ENCODE measurements around the gene IGF2R.

The IGF2R gene

GRCh38 chr6:159935633-159936032 is 33.2 kb upstream of the IGF2R start:
- Histone ChIP-seq H3K36me3 (ENCODE audit: control insufficient read depth, insufficient read depth, low read length) (no peaks in the 10 kb centered on the region), H2AFZ (no peak overlapping the region), H3K27me3 (ENCODE audit: control insufficient read depth, insufficient read depth, low read length) (no peaks in the 10 kb centered on the region), H3K79me2 (no peaks in the 10 kb centered on the region), H3K27ac (no peak overlapping the region), H3K9me3 (ENCODE audit: control insufficient read depth, low read length) (no peaks in the 10 kb centered on the region), H3K9ac (no peak overlapping the region), H3K4me2 (ENCODE audit: low read length) (no peak overlapping the region), H3K4me1 (no peaks in the 10 kb centered on the region), H3K4me3 (ENCODE audit: low read depth, low read length) (no peak overlapping the region)
- no peak for TF ChIP-seq CTCF (IDR thresholded peaks at IDR 0.05)

DNA sequence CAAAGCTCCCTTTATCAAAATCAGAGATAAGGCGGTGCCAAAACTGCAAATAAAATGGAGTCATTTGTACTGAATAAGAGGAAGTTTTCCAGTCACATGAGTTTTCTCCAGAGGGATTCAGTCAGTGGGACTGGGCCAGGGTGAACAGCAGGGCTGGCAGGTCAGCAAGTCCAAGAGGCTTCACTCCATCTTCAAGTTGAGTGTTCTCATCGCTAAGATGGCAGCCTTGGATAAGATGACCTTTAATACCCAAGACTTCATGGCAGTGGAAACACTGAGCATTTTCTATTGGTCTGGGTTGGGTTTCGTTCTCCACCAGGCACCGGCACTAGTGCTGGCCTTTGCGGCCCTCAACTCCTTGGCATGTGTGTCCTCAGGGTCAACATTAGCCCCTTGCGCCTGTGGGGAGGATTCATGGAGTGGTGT is 29.3 kb upstream of the IGF2R start:
- Histone ChIP-seq H2AFZ (no peak overlapping the region), H3K27me3 (ENCODE audit: control insufficient read depth, insufficient read depth, low read length) (no peaks in the 10 kb centered on the region), H3K27ac (no peak overlapping the region), H3K36me3 (ENCODE audit: control insufficient read depth, insufficient read depth, low read length) (no peaks in the 10 kb centered on the region), H3K4me1 (peaks cover 12% of the 10 kb centered on the region), H3K4me3 (ENCODE audit: low read depth, low read length) (no peak overlapping the region), H3K4me2 (ENCODE audit: low read length) (no peak overlapping the region), H3K9me3 (ENCODE audit: control insufficient read depth, low read length) (no peaks in the 10 kb centered on the region), H3K9ac (no peak overlapping the region), H3K79me2 (no peaks in the 10 kb centered on the region)
- TF ChIP-seq CTCF (IDR thresholded peaks at IDR 0.05) = no peak

DNA sequence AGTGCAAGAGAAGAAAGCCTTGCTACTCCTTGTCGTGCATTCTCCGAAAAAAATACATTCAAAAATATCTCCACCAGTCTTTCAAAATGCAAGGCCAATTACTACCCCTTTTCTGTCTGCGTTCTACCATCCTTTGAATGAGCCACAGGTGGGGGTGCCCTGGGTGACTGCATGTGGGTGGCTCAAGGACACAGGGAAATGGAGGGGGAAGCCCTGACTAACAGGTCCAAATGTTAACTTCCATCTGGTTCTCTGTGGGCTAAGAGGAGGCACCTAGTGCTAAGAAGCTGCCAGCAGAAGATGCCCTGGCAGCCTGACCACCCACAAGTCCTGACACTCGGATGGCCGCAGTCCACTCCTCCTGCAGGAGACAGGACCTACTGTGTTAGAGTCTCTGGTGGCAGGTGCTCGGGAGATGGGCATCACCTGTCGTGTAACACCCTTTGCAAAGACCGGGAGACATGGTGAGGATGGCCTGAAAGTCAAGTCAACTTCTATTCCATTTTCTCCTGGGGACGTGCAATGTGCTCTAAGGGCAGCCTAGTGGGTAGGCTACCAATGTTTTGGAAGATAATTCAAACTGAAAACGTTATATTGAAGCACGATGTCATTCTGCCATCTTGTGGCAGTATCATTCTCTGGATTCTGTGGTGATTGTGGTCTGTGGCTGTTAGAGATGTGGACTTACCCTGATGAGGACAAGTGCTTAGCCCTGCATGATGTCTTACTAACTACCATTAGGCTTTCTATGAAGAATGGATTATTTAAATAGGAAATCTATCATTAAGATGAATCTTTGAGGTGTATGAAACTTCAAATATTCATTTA is 27.4 kb upstream of the IGF2R start:
- Histone ChIP-seq H3K27ac (no peak overlapping the region), H3K4me2 (ENCODE audit: low read length) (no peak overlapping the region), H2AFZ (no peak overlapping the region), H3K79me2 (no peaks in the 10 kb centered on the region), H3K36me3 (ENCODE audit: control insufficient read depth, insufficient read depth, low read length) (no peaks in the 10 kb centered on the region), H3K9ac (no peak overlapping the region), H3K4me3 (ENCODE audit: low read depth, low read length) (no peak overlapping the region), H3K9me3 (ENCODE audit: control insufficient read depth, low read length) (no peaks in the 10 kb centered on the region), H3K27me3 (ENCODE audit: control insufficient read depth, insufficient read depth, low read length) (no peaks in the 10 kb centered on the region), H3K4me1 (peaks cover 12% of the 10 kb centered on the region)
- TF ChIP-seq CTCF (IDR thresholded peaks at IDR 0.05) = peak; percentile 44

GRCh38 chr6:159943101-159943632 is 25.7 kb upstream of the IGF2R start:
- Histone ChIP-seq H3K27ac (peak overlapping the region; percentile 84), H3K4me3 (ENCODE audit: low read depth, low read length) (no peak overlapping the region), H3K9me3 (ENCODE audit: control insufficient read depth, low read length) (no peaks in the 10 kb centered on the region), H3K9ac (no peak overlapping the region), H3K27me3 (ENCODE audit: control insufficient read depth, insufficient read depth, low read length) (no peaks in the 10 kb centered on the region), H2AFZ (peak overlapping the region; percentile 66), H3K4me1 (peaks cover 17% of the 10 kb centered on the region), H3K36me3 (ENCODE audit: control insufficient read depth, insufficient read depth, low read length) (no peaks in the 10 kb centered on the region), H3K4me2 (ENCODE audit: low read length) (no peak overlapping the region), H3K79me2 (no peaks in the 10 kb centered on the region)
- no peak for TF ChIP-seq CTCF (IDR thresholded peaks at IDR 0.05)

Data from parathyroid adenoma (tissue), 2 donors.